Stimulated activated naive B cell treated with anti-CD40 and anti-IgM and Interleukin-4, amounts not matched to agents 10 μg/mL and 1 μg/mL and 100 μg/mL, for 72 hours (primary cell): ENCODE results near the gene CHN1.

ENCODE experiments used
- ATAC-seq, 2 donors: fragments of 150-1000 bp; cut with Tn5 transposase; replicated peaks; 2 replicates each; pipeline ENCODE4 v1.10.0; 2021; ENCODE audit warnings: moderate library complexity in 1 of 2
- DNase-seq: peaks from one replicate; pipeline ENCODE4 v3.0.0; 2021
- H3K27ac Mint-ChIP-seq: one replicate; pipeline ENCODE4 v1.8.0; 2022; ENCODE audit warnings: mild to moderate bottlenecking, mixed read lengths
- H3K27me3 Mint-ChIP-seq, 2 donors: one replicate each; pipeline ENCODE4 v1.8.0; 2022; ENCODE audit warnings: mixed read lengths in 2 of 2
- H3K36me3 Mint-ChIP-seq, 2 donors: one replicate each; pipeline ENCODE4 v1.8.0; 2022; ENCODE audit warnings: mixed read lengths in 2 of 2, mild to moderate bottlenecking in 1 of 2
- H3K4me1 Mint-ChIP-seq, 2 donors: one replicate each; pipeline ENCODE4 v1.8.0; 2022; ENCODE audit warnings: mixed read lengths in 2 of 2, mild to moderate bottlenecking in 1 of 2
- H3K4me3 Mint-ChIP-seq, 2 donors: one replicate each; pipeline ENCODE4 v1.8.0; 2022; ENCODE audit warnings: mild to moderate bottlenecking in 2 of 2, mixed read lengths in 2 of 2, moderate library complexity in 1 of 2
- H3K9me3 Mint-ChIP-seq, 2 donors: one replicate each; pipeline ENCODE4 v1.8.0; 2022; ENCODE audit warnings: mixed read lengths in 2 of 2, mild to moderate bottlenecking in 1 of 2

CHN1 gene

GRCh38 chr2:174759381-174760065 lies 245.7 kb downstream of the CHN1 start:
- no peak overlapping the region for H3K27ac Mint-ChIP-seq
- ATAC-seq: no peak
- peaks cover 0 to 1% of the 10 kb centered on the region in 2 donors for H3K4me1 Mint-ChIP-seq
- H3K9me3 Mint-ChIP-seq: no peaks in the 10 kb centered on the region
- no peak overlapping the region for H3K4me3 Mint-ChIP-seq
- DNase-seq: no peak
- no peaks in the 10 kb centered on the region for H3K36me3 Mint-ChIP-seq
- peaks cover 5 to 34% of the 10 kb centered on the region in 2 donors for H3K27me3 Mint-ChIP-seq

- no peak overlapping the region for H3K4me3 Mint-ChIP-seq
- no peaks in the 10 kb centered on the region for H3K36me3 Mint-ChIP-seq
- no peaks in the 10 kb centered on the region for H3K9me3 Mint-ChIP-seq
- peaks cover 4 to 32% of the 10 kb centered on the region in 2 donors for H3K27me3 Mint-ChIP-seq
- H3K27ac Mint-ChIP-seq: no peak overlapping the region
- ATAC-seq (no peak), DNase-seq (no peak)
- peaks cover 10 to 15% of the 10 kb centered on the region in 2 donors for H3K4me1 Mint-ChIP-seq
These were observed 248.4 kb downstream of the CHN1 start for GRCh38 chr2:174756743-174757142.

- H3K27me3 Mint-ChIP-seq: peaks cover 0 to 8% of the 10 kb centered on the region in 2 donors
- DNase-seq (no peak), ATAC-seq (peak; percentile 21 to 37)
- H3K36me3 Mint-ChIP-seq: no peaks in the 10 kb centered on the region
- peak overlapping the region; percentile 92 for H3K27ac Mint-ChIP-seq
- H3K9me3 Mint-ChIP-seq: no peaks in the 10 kb centered on the region
- H3K4me3 Mint-ChIP-seq: peak overlapping the region in 1 of 2 donors; percentile 14
- peaks cover 29 to 41% of the 10 kb centered on the region in 2 donors for H3K4me1 Mint-ChIP-seq
These were observed 252.0 kb downstream of the CHN1 start for GRCh38 chr2:174753038-174753633.

- Mint-ChIP-seq H3K27me3 (peaks cover 0 to 8% of the 10 kb centered on the region in 2 donors), H3K27ac (peak overlapping the region; percentile 47), H3K36me3 (no peaks in the 10 kb centered on the region), H3K4me1 (peaks cover 29 to 41% of the 10 kb centered on the region in 2 donors), H3K9me3 (no peaks in the 10 kb centered on the region), H3K4me3 (peak overlapping the region in 1 of 2 donors; percentile 10)
- ATAC-seq (peak; percentile 57 to 68), DNase-seq (peak; percentile 34)
These were observed 252.7 kb downstream of the CHN1 start for GRCh38 chr2:174752403-174753037.

- peak; percentile 74 for DNase-seq
- Mint-ChIP-seq H3K9me3 (no peaks in the 10 kb centered on the region), H3K27me3 (no peaks in the 10 kb centered on the region), H3K27ac (peak overlapping the region; percentile 80), H3K4me1 (peaks cover 29 to 41% of the 10 kb centered on the region in 2 donors), H3K36me3 (no peaks in the 10 kb centered on the region), H3K4me3 (peak overlapping the region; percentile 23 to 33)
- peak; percentile 64 to 83 for ATAC-seq
These were observed 254.2 kb downstream of the CHN1 start for GRCh38 chr2:174750923-174751441.

- H3K9me3 Mint-ChIP-seq: no peaks in the 10 kb centered on the region
- H3K4me3 Mint-ChIP-seq: no peak overlapping the region
- H3K27ac Mint-ChIP-seq: peak overlapping the region; percentile 65
- peak; percentile 32 to 51 for ATAC-seq
- no peaks in the 10 kb centered on the region for H3K27me3 Mint-ChIP-seq
- peaks cover 29 to 41% of the 10 kb centered on the region in 2 donors for H3K4me1 Mint-ChIP-seq
- no peaks in the 10 kb centered on the region for H3K36me3 Mint-ChIP-seq
- peak; percentile 47 for DNase-seq
These were observed 255.4 kb downstream of the CHN1 start for GRCh38 chr2:174749793-174750192.

- Mint-ChIP-seq H3K36me3 (no peaks in the 10 kb centered on the region), H3K4me1 (peaks cover 32 to 41% of the 10 kb centered on the region in 2 donors), H3K9me3 (no peaks in the 10 kb centered on the region), H3K4me3 (no peak overlapping the region), H3K27ac (no peak overlapping the region), H3K27me3 (peaks cover 0 to 3% of the 10 kb centered on the region in 2 donors)
- DNase-seq (peak; percentile 52), ATAC-seq (peak; percentile 23 to 33)
These were observed 256.2 kb downstream of the CHN1 start for GRCh38 chr2:174748948-174749347.
